GM21367 (cell line): ENCODE results near the gene MYO1D.
"Not testable (repeated sequence)": the region's sequence is repeated elsewhere in the genome, so short reads cannot be mapped to it uniquely, and the experiment has no call there.

Experiments used
- ATAC-seq: cut with Tn5 transposase; IDR thresholded peaks from one replicate; pipeline ENCODE4 v1.9.1; 2021; ENCODE audit not compliant: unreplicated experiment

The MYO1D gene

DNA sequence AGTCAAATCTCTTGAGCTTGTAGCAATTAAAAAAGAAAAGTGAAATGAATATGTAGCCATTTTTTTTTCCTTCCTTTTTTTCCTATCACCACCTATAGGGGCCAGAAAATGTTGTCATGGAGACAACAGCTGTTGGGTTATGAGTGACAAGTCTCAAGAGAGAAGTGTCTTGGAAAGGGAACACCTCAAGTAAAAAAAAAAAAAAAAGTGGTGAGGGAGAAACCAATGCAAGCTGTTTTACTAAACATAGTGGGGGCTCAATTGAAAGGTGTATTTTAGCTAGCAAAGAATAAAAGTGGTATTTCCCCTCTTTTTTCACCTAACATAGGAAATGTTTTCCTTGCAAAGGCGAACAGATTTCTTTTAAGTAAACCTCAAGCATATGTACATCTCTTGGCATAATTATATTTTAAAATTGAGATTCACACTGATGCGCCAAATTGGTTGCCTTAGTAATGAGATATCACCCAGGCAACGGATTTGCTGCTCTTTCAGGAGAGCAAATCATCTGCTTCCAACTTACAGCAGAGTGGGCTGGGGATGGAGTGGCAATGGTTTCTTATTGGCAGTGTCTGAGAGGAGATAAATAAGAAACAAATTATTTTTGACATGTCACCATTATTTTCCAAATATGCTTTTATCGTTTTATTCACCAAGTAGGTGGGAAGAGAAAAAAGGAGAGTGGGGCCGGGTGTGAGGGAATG lies 183.6 kb downstream of the MYO1D start:
- no peak for ATAC-seq

DNA sequence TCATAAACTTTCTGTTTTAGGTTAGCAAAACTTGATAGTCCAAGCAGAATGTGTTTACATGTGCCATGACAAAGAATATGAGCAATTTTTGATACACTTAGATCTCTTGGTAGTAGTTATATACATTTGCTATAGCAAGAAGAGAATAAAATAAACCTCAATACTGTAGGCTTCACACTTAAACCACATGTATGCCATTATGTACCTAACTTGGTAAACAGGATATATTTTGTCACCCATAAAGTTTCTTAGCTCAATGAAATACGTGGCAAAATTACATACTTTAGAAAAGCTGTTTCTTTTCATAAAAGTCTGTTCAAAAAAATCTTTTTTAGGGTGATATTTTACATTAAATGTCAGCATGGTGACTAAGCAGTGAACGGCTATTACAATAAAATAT lies 184.7 kb downstream of the MYO1D start:
- no peak for ATAC-seq

GRCh38 chr17:32689348-32689747 lies 187.6 kb downstream of the MYO1D start:
- ATAC-seq = no peak

GRCh38 chr17:32688221-32688620 lies 188.7 kb downstream of the MYO1D start:
- no peak for ATAC-seq

DNA sequence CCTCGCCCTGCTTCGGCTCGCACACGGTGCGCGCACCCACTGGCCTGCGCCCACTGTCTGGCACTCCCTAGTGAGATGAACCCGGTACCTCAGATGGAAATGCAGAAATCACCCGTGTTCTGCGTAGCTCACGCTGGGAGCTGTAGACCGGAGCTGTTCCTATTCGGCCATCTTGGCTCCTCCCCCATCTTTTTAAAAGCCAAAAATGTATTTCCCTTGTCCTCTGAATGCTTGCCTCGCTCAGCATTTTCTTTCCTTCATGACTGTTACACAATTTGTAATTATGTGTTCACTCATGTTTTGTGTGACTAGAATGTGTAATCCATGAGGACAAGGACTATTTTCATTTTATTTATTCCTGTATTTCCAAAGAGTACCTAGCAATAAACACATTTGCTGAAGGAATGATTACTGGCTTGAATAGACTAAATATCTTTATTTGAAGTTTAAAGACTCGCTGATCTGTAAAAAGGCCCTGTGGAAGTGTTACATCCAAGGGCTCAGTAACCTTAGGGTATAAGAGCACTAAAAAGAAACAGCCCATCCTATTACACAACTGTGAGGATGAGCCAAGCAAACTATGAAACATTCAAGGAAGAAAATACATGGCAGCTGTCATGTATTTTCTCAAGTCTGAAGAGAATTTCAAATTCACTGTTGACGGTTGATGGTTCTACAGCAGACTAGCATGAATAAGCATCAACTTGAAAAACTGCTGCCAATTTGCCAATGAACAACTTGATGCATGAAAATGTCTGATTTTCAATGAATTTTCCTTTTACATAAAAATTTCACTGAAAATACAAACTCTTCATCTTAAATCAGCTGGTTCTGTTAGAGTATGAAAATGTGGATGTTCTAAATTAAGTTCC lies 192.6 kb downstream of the MYO1D start:
- ATAC-seq = no peak

DNA sequence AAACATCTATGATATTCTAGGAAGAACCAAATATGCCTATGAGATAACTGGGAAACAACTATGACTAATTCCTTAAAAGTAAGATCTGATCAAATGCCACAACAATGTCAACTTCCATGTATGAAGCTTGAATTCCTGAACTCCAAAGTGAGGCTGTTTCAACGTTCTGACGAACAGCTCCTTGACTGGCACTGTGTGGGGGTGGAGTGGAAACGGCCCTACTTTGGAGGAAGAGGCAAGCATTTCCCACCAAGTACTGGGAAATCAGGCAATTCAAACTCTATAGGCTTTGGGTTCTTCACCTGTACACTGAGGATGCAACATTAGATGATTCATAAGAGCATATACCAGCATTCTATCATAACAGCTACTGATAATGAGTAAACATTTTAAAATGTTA lies 203.0 kb downstream of the MYO1D start:
- ATAC-seq = no peak

DNA sequence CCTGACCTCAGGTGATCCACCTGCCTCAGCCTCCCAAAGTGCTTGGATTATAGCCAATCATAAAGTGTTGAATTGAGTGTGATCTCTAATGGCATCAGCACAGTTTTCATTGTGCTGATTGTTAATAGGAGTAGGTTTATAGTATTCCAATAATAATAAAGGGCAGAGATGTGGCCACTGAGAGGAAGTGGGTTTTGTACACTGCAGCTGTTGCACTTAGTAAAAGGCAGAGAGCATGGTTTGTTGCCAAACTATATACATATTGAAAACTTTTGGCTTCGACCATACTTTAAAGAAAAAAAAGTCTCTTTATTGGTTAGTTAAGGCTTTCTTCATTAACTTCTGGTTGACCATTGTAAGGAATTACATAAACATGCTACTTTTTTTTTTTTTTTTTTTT lies 204.2 kb downstream of the MYO1D start:
- no peak for ATAC-seq

GRCh38 chr17:32671896-32672295 lies 205.0 kb downstream of the MYO1D start:
- ATAC-seq = no peak

DNA sequence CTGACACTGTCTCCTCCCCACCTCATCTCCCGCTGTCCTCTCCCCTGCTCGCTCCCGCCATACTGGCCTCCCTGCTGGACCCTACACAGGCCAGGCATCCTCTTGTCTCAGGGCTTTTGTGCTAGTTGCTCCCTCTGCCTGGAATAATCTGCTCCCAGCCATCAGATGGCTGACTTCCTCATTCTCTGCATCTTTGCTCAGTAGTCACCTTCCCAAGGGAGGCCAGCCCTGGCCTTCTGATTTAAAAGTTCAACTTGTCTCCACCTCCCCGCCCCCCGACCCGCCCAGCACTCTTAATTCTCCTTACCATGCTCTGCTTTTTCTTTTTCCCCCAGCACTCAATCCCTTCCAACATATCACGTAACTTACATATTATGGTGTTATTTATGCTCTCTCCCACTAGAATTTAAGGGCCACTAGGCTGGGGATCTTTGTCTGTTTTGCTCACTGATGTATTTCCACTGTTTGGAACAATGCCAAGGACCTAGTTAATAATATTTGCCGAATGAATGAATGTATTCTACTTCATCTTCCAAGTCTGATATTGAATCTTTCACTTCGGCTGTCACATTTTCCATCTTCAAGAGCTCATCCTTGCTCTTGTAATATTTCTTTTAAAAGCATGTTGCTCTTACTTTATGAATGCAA lies 211.9 kb downstream of the MYO1D start:
- ATAC-seq = no peak

- no peak for ATAC-seq
Measured at GRCh38 chr17:32660496-32660985, 216.4 kb downstream of the MYO1D start.

DNA sequence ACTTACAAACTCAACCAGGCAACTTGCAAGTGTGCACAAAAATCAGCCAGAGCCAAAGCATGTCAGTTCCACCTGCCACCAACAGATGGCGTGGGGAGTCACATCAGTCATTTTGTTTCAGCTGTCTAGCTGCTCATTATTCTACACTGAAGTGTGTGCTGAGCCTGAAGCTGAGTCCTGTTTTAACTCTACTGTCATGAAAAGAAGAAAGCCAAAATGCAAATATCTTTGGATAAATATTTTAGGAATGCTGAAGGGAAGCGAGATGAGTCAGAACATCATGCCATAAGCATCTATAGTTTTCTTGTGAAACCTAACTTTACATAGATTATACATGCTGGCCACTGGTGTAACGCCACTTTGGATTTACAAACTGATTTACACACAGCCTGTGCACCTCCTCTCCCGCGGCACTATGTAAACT lies 217.5 kb downstream of the MYO1D start:
- no peak for ATAC-seq

- no peak for ATAC-seq
Measured at GRCh38 chr17:32658470-32659418, 218.2 kb downstream of the MYO1D start.

DNA sequence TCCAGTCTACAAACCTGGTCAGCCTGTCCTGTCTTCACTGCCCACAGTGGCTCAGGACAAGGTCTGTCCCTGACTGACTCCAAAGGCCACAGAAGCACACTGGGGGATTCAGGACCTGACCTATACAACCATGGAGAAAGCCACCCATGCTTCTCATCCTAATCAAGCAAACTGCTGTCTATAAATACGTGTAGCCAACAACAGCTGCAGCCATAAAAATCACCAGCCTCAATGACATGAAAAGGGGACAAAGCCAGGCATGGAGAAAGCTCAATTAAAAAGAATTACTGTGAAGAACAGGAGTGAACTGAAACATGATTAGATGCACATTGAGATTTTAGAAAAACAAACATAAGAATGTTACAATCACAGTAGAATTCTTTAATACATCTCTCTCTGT lies 220.0 kb downstream of the MYO1D start:
- no peak for ATAC-seq

DNA sequence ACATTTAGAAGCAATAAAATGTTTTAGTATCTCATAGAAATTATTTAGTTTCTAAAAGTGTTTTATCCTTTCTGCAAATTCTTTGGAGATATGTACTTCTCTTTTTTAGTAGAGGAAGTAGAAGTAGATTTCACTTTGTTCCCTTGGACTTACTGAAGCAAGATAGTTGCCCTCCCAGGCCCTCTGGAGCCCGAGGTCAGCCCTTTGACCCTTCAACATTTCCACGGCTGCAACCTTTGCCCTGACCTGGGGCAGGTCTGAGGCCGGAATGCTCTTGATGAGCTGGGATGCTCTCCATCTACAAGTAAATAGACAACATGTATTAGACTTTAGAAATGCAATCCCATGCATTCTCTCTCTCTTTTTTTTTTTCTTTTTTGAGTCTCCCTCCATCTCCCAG lies 222.6 kb downstream of the MYO1D start:
- ATAC-seq = no peak

DNA sequence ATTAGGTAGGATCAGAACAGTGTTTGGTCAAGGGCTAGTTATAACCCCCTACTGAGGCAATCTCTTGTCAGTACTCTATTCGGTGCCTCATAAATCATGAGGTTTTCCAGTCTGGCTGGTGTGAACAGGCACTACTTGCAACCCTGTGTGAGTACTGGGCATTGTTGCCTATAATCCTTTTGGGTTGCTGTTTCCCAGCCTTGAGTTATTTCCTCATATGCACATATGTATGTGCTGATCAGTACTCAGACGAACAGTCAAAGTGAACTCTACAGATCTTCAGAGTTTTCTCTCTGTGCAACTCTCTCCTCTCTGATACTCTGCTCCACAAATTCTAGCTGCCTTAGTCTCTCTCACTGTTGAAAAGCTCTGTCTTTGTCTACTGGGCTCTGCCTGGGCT lies 225.8 kb downstream of the MYO1D start:
- no peak for ATAC-seq

DNA sequence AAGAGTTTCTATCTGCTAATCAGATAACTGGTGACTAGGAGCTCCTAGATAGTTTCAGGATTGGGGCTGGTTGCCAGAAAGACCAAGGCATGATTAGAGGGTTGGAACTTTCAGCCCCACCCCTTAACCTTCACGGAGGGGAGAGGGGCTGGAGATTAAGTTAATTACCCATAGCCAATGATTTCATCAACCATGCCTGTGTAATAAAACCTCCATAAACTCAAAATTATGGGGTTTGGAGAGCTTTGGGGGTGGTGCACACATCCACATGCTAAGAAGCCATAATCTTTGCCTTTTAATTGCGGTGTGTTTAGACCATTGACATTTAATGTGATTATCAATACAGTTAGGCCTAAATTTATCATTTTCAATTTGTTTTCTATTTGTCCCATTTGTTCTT lies 228.5 kb downstream of the MYO1D start:
- ATAC-seq = no peak

DNA sequence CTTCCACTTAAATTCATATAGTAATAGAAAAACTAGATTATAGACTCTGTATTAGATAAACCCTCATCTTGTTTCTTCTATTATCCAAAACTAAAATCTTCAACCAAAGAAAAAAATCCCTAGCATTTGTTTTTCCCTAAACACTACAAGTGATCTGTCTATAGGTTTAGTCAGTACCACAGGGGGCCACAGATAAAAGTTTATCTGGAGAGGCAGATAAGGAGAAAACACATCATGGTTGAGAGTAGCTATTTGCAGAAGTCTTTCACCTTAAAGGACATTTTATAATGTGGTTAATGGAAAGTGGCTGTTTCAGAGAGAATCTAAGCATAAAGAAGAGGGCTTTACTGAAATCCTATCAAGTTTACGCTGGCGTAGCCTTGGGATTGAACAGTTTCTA lies 230.0 kb downstream of the MYO1D start:
- ATAC-seq = no peak

DNA sequence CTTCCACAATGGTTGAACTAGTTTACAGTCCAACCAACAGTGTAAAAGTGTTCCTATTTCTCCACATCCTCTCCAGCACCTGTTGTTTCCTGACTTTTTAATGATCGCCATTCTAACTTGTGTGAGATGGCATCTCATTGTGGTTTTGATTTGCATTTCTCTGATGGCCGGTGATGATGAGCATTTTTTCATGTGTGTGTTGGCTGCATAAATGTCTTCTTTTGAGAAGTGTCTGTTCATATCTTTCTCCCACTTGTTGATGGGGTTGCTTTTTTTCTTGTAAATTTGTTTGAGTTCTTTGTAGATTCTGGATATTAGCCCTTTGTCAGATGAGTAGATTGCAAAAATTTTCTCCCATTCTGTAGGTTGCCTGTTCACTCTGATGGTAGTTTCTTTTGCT lies 235.4 kb downstream of the MYO1D start:
- ATAC-seq = not testable (repeated sequence)

- no peak for ATAC-seq
Measured at GRCh38 chr17:32636598-32637218, 240.2 kb downstream of the MYO1D start.

DNA sequence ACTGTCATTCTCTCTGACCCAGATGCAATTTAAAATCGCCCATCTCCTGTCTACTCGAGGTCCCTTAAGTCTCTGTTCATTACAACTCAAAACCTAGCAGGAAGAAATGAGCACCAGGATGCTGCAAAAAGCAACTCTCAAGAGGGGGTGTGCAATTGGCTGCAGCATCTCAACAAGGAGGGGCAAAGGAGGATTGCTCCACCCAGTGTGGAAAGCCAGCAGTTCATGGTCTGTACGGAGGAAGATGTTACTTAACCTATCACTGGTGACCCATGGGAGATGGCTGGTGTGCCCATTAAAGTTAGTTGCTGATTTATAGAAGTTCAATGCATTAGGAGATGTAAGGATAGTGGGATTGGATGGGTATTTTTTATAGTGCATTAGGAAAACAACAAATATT lies 242.8 kb downstream of the MYO1D start:
- no peak for ATAC-seq
